GDM1 (cell line): ENCODE data around the gene GRM2.
A peak's percentile ranks its signal among the peaks of the same experiment; 100 is the strongest.
"Not testable (repeated sequence)": the region's sequence is repeated elsewhere in the genome, so short reads cannot be mapped to it uniquely, and the experiment has no call there.

ENCODE experiments used
- DNase-seq: peaks from one replicate; lab custom pipeline; 2025; lab: John Stamatoyannopoulos, UW

Gene GRM2

DNA sequence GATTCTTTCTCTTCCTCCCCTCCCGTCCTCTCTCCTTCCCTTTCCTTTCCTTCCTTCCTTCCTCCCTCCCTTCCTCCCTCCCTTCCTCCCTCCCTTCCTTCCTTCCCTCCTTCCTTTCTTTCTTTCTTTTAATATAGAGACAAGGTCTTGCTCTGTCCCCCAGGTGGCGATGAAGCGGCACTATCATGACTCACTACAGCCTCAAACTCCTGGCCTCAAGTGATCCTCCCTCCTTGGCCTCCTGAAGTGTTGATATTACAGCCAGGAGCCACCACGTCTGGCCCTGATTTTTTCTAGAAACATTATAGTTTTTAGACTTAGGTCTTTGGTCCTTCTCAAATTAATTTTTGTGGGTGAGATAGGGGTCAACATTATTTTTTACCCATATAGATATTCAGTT is 15.5 kb downstream of the GRM2 start:
- DNase-seq, result no peak

DNA sequence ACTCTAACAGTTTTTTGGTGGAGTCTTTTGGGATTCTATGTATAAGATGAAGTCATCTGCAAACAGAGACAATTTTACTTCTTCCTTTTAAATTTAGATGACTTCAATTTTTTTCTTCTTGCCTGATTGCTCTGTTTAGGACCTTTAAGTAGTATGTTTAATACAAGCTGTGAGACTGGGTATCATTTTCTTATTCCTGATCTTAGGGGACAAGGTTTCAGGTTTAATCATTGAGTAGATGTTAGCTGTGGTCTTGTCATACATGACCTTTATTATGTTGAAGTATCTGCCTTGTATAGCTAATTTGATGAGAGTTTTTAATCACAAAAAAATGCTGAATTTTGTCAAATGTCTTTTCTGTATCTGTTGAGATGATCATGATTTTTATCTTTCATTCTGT is 20.6 kb downstream of the GRM2 start:
- DNase-seq, result no peak

DNA sequence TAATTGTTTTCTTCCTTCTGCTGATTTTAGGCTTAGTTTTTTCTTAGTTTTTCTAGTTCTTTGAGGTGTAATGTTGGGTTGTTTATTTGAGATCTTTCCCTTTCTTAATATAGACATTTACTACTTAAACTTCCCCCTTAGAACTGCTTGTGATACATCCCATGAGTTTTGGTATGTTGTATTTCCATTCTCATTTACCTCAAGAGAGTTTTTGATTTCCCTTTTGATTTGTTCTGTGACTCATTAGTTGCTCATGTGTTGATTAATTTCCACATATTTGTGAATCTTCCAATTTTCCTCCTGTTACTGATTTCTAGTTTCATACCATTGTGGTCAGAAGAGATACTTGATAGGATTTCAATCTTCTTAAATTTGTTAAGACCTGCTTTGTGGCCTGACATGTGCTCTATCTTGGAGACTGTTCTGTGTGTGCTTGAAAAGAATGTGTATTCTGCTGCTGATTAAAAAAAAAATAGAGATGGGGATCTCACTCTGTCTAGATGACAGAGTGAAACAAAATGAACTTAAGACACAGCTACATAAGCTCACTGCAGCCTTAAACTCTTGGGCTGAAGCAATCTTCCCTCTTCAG is 22.3 kb downstream of the GRM2 start:
- no peak for DNase-seq

DNA sequence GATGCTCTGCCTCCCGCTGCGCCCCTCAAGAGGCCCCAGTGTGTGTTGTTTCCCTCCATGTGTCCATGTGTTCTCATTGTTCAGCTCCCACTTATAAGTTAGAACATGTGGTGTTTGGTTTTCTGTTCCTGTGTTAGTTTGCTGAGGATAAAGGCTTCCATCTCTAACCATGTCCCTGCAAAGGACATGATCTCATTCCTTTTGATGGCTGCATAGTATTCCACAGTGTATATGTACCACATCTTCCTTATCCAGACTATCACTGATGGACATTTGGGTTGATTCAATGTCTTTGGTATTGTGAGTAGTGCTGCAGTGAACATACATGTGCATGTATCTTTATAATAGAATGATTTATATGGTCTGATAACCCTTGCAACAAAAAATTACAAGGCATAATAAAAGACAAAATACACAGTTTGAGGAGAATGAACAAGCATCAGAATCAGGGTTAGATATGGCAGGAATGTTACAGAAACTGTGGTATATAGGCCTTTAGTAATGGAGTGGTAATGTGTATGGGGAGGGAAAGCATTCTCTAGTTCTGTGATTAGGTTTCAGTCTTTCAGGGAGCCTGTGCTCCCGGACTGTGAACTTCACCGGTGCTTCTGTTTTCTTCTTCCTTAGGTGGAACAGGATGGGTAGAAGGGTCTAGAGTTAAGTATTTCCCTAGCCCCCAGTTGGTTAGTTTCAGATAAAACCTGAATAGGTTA is 27.1 kb downstream of the GRM2 start:
- DNase-seq, result no peak

DNA sequence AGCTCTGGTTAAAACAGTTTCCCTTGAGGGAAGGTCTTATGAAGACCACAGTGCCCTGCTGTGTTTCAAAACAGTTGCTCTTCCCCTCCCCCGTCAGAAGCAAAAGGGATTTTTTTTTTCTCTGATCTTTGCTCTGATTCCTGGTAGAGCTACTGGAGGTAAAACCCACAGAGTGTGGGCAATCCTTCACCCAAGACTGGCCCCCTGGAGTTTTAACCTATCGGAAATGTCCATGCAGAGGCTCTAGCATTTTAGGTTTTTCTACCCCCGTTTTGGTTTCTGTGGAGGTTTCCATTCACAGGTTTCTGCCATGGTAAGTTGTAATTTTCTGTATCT is 27.7 kb downstream of the GRM2 start:
- DNase-seq, result no peak

DNA sequence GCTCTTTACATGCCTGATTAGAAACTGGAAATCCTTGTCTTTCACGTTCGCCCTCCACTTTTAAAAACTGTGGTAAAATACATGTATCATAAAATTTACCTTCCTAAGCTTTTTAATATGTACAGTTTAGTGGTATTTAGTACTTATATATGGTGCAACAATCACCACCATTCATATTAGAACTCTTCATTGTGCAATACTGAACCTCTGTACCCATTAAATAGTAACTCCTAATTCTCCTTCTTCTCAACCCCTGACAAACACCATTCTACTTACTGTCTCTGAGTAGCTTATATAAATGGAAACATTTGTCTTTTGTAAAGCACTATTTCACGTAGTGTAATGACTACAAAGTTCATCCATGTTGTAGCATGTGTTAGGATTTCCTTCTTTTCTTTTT is 28.2 kb downstream of the GRM2 start:
- DNase-seq, result no peak

DNA sequence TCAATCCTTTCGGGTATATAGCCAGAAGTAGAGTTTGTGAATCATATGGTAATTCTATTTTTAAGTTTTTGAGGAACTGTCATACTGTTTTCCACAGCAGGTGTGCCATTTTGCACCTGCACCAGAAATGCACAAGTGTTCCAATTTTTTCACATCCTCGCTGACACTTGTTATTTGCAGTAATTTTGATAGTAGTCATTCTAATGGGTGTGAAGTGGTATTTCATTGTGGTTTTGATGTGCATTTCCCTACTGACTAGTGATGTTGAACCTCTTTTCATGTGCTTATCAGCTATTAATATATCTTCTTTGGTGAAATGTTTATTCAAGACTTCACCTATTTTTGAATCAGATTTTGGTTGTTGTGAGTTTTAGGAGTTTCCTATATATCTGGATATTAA is 29.1 kb downstream of the GRM2 start:
- DNase-seq, result no peak

DNA sequence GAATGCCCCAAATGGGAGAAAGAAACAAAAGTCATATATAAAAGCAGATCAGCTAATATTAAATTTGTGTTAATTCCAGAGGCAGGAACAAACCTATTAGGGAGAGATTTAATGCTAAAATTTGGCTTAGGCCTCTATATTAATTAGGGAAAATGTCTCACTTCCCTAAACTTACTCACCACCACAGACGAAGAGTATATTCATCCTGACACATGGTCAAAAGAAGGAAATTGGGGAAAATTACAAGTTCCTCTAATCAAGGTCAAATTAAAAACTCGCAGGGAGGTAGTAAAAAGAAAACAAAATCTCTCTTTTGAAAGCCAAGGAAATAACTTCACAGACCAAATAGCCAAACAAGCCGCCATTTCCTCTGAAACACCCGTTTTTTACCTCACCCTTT is 32.2 kb downstream of the GRM2 start:
- DNase-seq, result no peak

DNA sequence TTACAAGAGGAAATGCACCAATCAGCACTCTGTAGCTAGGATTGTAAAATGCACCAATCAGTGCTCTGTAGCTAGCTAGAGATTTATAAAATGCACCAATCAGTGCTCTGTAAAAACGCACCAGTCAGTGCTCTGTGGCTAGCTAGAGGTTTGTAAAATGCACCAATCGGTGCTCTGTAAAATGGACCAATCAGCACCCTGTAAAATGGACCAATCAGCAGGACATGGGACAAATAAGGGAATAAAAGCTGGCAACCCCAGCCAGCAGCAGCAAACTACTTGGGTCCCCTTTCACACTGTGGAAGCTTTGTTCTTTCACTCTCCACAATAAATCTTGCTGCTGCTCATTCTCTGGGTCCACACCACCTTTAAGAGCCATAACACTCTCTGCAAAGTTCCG is 35.5 kb downstream of the GRM2 start:
- DNase-seq, result not testable (repeated sequence)

DNA sequence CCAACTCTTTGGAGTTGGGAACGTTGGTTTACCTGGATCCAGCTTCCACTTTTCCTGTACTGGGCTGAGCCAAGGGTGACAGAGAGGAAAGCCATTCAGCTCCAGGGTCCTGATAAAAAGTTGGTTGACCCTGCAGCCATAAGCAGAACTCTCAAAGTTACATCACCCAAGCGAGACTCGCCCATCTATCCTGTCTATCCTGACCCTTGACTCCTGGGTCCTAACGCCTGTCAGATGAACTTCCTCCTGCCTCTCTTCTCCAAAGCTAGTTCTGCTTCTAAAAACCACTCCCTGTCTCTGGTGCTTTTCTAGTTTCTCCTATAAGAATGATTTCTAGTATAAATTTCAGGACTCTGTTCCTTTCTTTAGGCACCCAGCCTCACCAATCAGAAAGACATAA is 36.1 kb downstream of the GRM2 start:
- peak; percentile 3 for DNase-seq

DNA sequence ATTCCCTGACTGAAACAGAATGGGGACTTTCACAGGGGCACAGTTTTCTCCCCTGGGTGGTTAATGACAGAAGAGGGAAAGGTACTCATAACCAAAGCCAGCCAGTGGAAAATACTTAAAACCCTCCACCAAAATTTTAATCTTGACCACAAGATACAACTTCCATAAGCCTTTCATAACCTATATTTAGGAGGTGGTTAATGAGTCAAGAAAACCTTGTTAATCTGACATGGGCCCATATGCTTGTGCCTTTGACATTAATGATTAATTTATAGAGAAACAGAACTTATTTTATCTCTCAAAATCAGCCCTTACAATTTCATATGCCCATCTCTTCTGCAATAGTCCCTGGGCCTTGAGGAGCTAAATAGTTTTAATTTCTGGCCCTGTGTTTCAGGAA is 41.0 kb downstream of the GRM2 start:
- no peak for DNase-seq

DNA sequence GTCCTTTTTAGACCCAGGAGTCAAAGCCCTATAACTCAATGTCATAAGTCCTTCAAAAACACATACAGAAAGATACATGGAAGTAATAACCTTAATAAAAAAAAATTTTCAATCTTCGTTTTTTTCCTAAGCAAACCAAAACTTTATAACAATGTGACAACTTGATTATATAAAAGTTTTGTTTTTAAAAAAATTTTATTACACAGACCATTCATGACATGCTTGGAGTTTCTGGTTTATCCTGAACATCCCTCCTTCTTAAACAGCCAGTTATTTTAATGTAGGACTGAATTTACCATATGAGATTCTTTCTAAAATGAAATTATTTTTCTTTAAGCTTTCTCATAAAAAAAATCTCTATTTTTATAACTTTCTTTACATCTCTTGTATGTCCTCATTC is 41.5 kb downstream of the GRM2 start:
- no peak for DNase-seq

DNA sequence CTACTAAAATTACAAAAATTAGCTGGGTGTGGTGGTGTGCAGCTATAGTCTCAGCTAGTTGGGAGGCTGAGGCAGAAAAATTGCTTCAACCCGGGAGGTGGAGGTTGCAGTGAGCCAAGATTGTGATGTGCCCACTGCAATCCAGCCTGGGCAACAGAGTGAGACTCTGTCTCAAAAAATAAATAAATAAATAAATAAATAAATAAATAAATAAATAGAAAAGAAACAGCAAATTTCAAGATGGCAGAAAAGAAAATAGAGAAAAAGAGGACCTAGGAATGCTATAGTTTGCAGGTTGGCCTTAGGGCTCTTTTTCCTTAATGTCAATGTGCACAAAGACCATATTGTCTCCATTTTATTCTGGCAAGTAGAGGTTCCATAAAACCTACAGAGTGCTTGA is 44.0 kb downstream of the GRM2 start:
- DNase-seq, result no peak

DNA sequence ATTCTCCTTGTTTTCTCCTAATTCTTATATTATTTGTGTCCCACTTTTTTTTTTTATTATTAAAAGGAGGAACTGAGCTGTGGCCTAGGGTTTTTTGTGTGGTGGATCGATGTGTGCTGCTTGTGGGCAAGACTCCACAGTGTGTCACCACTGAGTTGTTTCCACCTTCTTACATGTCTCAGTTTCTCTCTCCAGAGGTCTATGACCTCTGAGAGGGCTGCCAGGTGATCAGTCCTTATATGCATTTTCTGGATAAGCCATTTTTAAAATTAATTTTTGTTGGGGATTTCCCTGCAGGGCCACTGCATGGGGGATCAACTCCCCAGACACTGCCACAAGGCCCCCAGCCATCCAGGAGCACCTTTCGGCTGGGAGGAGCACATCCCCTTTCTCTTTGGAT is 44.4 kb downstream of the GRM2 start:
- DNase-seq, result no peak

DNA sequence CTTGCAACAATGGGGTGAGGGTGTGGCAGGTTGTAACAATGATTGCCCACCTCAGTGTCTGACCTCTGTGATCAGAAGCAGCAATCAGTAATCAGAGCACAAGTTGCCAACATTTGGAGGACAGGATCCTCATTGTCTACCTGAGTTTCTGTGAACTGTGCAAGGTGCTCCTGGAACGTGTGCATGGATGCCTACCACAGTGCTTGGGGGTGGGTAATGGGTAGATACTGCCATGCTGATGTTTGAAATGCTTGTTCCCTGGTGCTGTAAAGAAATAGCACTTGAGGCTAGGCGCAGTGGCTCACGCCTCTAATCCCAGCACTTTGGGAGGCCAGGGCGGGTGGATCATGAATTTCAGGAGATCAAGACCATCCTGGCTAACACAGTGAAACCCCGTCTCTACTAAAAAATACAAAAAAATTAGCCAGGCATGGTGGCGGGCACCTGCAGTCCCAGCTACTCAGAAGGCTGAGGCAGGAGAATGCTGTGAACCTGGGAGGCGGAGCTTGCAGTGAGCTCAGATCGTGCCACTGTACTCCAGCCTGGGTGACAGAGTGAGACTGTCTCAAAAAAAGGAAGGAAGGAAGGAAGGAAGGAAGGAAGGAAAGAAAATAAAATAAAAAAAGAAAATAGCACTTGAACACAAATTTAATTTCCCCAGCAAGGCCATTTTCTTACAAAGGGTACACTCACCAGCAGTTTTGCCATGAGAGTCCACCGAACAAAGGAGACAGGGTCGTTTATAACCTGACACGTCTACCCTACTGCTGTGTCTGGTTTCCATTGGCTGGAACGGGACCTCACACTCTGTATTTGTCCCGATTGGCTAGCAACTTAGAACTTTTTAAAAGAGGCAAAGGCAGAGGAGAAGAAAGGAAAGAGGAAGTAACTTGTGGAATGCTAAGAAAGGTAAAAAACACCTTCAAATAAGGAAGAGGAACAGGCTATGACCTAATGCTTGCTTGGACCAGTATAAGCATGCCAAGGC is 47.2 kb downstream of the GRM2 start:
- not testable (repeated sequence) for DNase-seq

DNA sequence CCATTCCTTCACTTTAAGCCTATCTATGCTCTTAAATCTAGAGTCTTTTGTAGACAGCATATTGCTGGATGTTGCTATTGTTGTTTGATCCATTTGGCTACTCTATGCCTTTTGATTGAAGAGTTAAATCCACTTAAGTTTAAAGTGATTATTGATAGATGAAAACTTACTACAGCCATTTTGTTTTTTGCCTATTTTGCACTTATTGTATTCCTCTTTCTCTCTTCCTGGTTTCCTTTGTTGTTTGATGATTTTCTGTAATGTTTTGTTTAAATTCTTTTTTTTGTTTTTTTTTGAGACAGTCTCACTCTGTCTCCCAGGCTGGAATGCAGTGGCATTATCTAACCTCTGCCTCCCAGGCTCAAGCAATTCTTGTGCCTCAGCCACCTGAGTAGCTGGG is 52.3 kb downstream of the GRM2 start:
- DNase-seq, result no peak
